Endothelial cell of umbilical vein (primary cell): ENCODE measurements around the gene STK24. TPM values are rescaled to one million over a fixed set of nuclear protein-coding genes. Genes with fewer than 3 reads are reported as not detected.

ENCODE experiments used
- BruUV-seq: library from RNA; stranded (reverse); fragments of 400-500 nt; replicated peaks from 2 replicates; lab custom pipeline; 2021; lab: Mats Ljungman, UMichigan
- CTCF ChIA-PET: fragments of 300-600, 350-600 bp; sonication (Branson Sonifier 250); formaldehyde crosslinking; loops from one replicate; lab custom pipeline; 2021; ENCODE audit warnings: antibody characterized with exemption, inconsistent platforms; lab: Charles Lee
- POLR2A ChIA-PET: fragments of 300-600, 350-600 bp; sonication (Branson Sonifier 250); formaldehyde crosslinking; loops from one replicate; lab custom pipeline; 2021; ENCODE audit warnings: antibody characterized with exemption, inconsistent platforms; lab: Charles Lee
- DNase-seq: peaks from one replicate; pipeline ENCODE4 v3.0.0-alpha.2; 2011; ENCODE audit warnings: low read depth, low spot score
- FAIRE-seq: peaks from 2 replicates; lab custom pipeline; 2011; peaks lifted over from hg19 to GRCh38; lab: Jason Lieb, UNC
- H2AFZ ChIP-seq: 2 replicates; pipeline ENCODE4 v1.6.0; 2012; ENCODE audit warnings: low read depth, low read length, control low read depth, inconsistent platforms
- H3K27ac ChIP-seq: 2 replicates; pipeline ENCODE4 v1.5.1; 2011; ENCODE audit warnings: low read depth, mild to moderate bottlenecking, control low read depth, low read length, moderate library complexity; ENCODE audit not compliant: insufficient read depth
- H3K27me3 ChIP-seq, 2 experiments: 2 replicates each; pipeline versions ENCODE4 v1.6.0 to v1.6.1; 2011; ENCODE audit warnings: low read length in 2 of 2, mixed read lengths in 1 of 2; ENCODE audit not compliant: control insufficient read depth in 2 of 2, insufficient read depth in 2 of 2
- H3K36me3 ChIP-seq, 2 experiments: 2 replicates in 1 of 2; 3 replicates in 1 of 2; pipeline ENCODE4 v1.5.1; 2011; ENCODE audit warnings: low read length in 2 of 2, mild to moderate bottlenecking in 1 of 2, moderate library complexity in 1 of 2; ENCODE audit not compliant: control insufficient read depth in 2 of 2, insufficient read depth in 2 of 2; ENCODE audit errors: extremely low read depth in 1 of 2
- H3K4me1 ChIP-seq: 3 replicates; pipeline ENCODE4 v1.5.1; 2011; ENCODE audit warnings: mild to moderate bottlenecking, low read length; ENCODE audit not compliant: control insufficient read depth, insufficient read depth; ENCODE audit errors: extremely low read depth
- H3K4me2 ChIP-seq: 2 replicates; pipeline ENCODE4 v1.6.1; 2011; ENCODE audit warnings: low read length, control low read depth, mixed read lengths; ENCODE audit not compliant: insufficient read depth
- H3K4me3 ChIP-seq, 3 experiments: fragments of 200-600 bp in 1 of 3; sonication (generic), shearing (Covaris generic) in 1 of 3; replicated peaks in 1 of 3; 2 replicates each; pipeline ENCODE4 v1.5.1; 2011 to 2016; ENCODE audit warnings: control low read depth in 3 of 3, low read length in 3 of 3, mild to moderate bottlenecking in 2 of 3, inconsistent platforms in 1 of 3, low read depth in 1 of 3, moderate library complexity in 1 of 3; ENCODE audit not compliant: insufficient read depth in 1 of 3
- H3K79me2 ChIP-seq: 2 replicates; pipeline ENCODE4 v1.6.0; 2012; ENCODE audit warnings: low read length, inconsistent platforms; ENCODE audit not compliant: control insufficient read depth, insufficient read depth
- H3K9ac ChIP-seq: replicated peaks from 2 replicates; pipeline ENCODE3; 2011; ENCODE audit warnings: low read length, control low read depth; ENCODE audit not compliant: insufficient read depth; ENCODE audit errors: extremely low read depth
- H3K9me1 ChIP-seq: replicated peaks from 3 replicates; pipeline ENCODE4 v1.6.0; 2011; ENCODE audit warnings: mild to moderate bottlenecking, low read length; ENCODE audit not compliant: control insufficient read depth, insufficient read depth; ENCODE audit errors: extremely low read depth
- H3K9me3 ChIP-seq: replicated peaks from 2 replicates; pipeline ENCODE4 v1.5.1; 2012; ENCODE audit warnings: low read length, inconsistent platforms; ENCODE audit not compliant: control insufficient read depth, insufficient read depth
- H4K20me1 ChIP-seq: replicated peaks from 2 replicates; pipeline ENCODE3; 2011; ENCODE audit warnings: mild to moderate bottlenecking, low read length; ENCODE audit not compliant: control insufficient read depth, insufficient read depth; ENCODE audit errors: extremely low read depth
- EZH2 ChIP-seq: IDR thresholded peaks from 2 replicates; pipeline ENCODE4 v1.6.1; 2012; ENCODE audit warnings: borderline replicate concordance, low read depth, mild to moderate bottlenecking, moderate library complexity, low read length, inconsistent platforms; ENCODE audit not compliant: severe bottlenecking
- FOS ChIP-seq: IDR thresholded peaks from 2 replicates; pipeline ENCODE4 v1.6.1; 2011; ENCODE audit warnings: mild to moderate bottlenecking, low read length, moderate library complexity, borderline replicate concordance; ENCODE audit not compliant: insufficient read depth
- GATA2 ChIP-seq: IDR thresholded peaks from 2 replicates; pipeline ENCODE4 v1.7.0; 2011; ENCODE audit warnings: low read depth, mild to moderate bottlenecking, moderate library complexity, mixed read lengths, low read length; ENCODE audit not compliant: insufficient read length, insufficient read depth
- JUN ChIP-seq: IDR thresholded peaks from 2 replicates; pipeline ENCODE4 v1.6.1; 2011; ENCODE audit warnings: borderline replicate concordance, low read depth; ENCODE audit not compliant: insufficient read length, insufficient read depth
- MYC ChIP-seq: IDR thresholded peaks from one replicate; pipeline ENCODE4 v1.6.1; 2011; ENCODE audit warnings: mild to moderate bottlenecking, low read depth, low read length
- POLR2A ChIP-seq: IDR thresholded peaks from 2 replicates; pipeline ENCODE4 v1.6.1; 2012; ENCODE audit warnings: low read depth, mild to moderate bottlenecking, control low read depth, low read length
- POLR2AphosphoS5 ChIP-seq: IDR thresholded peaks from 2 replicates; pipeline ENCODE4 v1.6.1; 2012; ENCODE audit warnings: low read depth, mild to moderate bottlenecking, control low read depth, low read length, moderate library complexity; ENCODE audit not compliant: insufficient read depth
- dilution Hi-C: fragments of 300-500 bp; cut with MboI; formaldehyde crosslinking; loops from one replicate; pipeline ENCODE4 v1.15.0; 2019; ENCODE audit warnings: low sequenced_read_pairs; ENCODE audit not compliant: extremely low pct_ligation_motif_present
- intact Hi-C: fragments of 100-400 bp; cut with micrococcal nuclease; formaldehyde crosslinking; loops from one replicate; pipeline ENCODE4 v1.10.0; 2022
- polyA plus RNA-seq, 4 experiments: library from polyadenylated mRNA; depleted of rRNA in 3 of 4; stranded (reverse) in 3 of 4; unstranded in 1 of 4; fragments of >200 nt; gene quantifications; 2 replicates each; pipeline versions ENCODE4 v1.2.1 to v1.2.3, GENCODE V29; 2011 to 2012; ENCODE audit warnings: missing spikeins in 1 of 4
- total RNA-seq: library from RNA; stranded (reverse); gene quantifications from 2 replicates; pipeline ENCODE4 v1.2.3, GENCODE V29; 2021
- TF ChIP-seq, protein P1 (sequence below), 2 donors: IDR thresholded peaks; 1 replicate in 1 of 2; 2 replicates in 1 of 2; pipeline ENCODE4 v1.5.1; 2011; ENCODE audit warnings: low read length in 2 of 2, mild to moderate bottlenecking in 2 of 2, moderate library complexity in 2 of 2, control low read depth in 1 of 2, inconsistent platforms in 1 of 2, low read depth in 1 of 2; ENCODE audit not compliant: insufficient read depth in 1 of 2; ENCODE audit errors: extremely low read depth in 1 of 2
- TF ChIP-seq, protein P2 (sequence below): IDR thresholded peaks from 2 replicates; pipeline ENCODE4 v1.6.1; 2011; ENCODE audit not compliant: insufficient read depth, insufficient read length

Gene STK24
- total and polyA plus RNA-seq, 2 donors (not counting 3 experiments of a cell fraction or from before 2014, with no cell fraction given): 43.3 to 100 TPM

DNA sequence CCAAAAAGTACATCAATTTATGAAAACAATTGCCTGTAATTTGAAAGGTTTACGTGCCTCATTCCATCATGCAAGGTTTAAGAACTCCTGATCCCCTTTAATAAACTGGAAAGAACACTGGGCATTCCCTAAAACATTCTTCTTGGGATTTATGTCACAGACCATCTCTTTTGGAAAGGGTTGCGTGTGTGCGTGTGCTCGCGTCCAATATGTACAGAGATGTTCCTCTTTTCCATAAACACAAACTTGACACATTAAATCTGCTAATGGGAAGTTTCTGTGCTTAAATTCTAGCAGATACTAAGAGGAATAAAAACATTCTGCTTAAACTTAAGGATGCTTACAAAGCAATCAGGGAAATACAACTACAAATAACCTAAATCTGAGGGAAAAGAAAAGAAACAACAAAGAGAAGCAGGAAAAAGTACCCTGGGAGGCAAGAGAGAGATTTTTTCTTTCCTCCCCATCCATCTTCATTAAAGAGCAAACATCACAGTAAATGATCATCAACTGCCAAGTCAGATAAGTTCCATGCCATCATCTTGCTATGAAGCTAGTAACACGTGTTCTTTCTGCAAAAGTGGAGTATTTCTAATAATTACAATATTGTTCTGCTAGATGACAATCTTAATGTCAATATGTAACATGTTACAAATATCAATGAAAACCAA, 83.7 kb downstream of the STK24 start:
- ChIA-PET POLR2A (no interaction called here), CTCF (no interaction called here)
- H3K36me3 ChIP-seq: peaks cover under 1 to 3% of the 10 kb centered on the region in 2 experiments
- intact Hi-C loops (loop anchor here (1.0 kb wide), 1 partner anchor 12 kb away; no protein-coding TSS in a partner anchor), dilution Hi-C loops (no loop called here)
- no peak for DNase-seq
- H3K4me2 ChIP-seq: no peak overlapping the region
- no peak overlapping the region for H3K27ac ChIP-seq
- no peaks in the 10 kb centered on the region for H3K27me3 ChIP-seq
- BruUV-seq: no TSS peak
- peaks cover 21% of the 10 kb centered on the region for H3K4me1 ChIP-seq
- H4K20me1 ChIP-seq: no peaks in the 10 kb centered on the region
- H3K9ac ChIP-seq: no peak overlapping the region
- H3K9me3 ChIP-seq: no peaks in the 10 kb centered on the region
- TF ChIP-seq POLR2A: no peak
- TF ChIP-seq, protein P1, sequence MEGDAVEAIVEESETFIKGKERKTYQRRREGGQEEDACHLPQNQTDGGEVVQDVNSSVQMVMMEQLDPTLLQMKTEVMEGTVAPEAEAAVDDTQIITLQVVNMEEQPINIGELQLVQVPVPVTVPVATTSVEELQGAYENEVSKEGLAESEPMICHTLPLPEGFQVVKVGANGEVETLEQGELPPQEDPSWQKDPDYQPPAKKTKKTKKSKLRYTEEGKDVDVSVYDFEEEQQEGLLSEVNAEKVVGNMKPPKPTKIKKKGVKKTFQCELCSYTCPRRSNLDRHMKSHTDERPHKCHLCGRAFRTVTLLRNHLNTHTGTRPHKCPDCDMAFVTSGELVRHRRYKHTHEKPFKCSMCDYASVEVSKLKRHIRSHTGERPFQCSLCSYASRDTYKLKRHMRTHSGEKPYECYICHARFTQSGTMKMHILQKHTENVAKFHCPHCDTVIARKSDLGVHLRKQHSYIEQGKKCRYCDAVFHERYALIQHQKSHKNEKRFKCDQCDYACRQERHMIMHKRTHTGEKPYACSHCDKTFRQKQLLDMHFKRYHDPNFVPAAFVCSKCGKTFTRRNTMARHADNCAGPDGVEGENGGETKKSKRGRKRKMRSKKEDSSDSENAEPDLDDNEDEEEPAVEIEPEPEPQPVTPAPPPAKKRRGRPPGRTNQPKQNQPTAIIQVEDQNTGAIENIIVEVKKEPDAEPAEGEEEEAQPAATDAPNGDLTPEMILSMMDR (IDR thresholded peaks at IDR 0.05; ENCODE audit: extremely low read depth in 1 of 2, insufficient read depth in 1 of 2, low read depth in 1 of 2, low read length in 2 of 2): no peak
- H3K79me2 ChIP-seq: peaks cover 86% of the 10 kb centered on the region
- no peak overlapping the region for H2AFZ ChIP-seq
- FAIRE-seq: no peak
- no peak overlapping the region for H3K4me3 ChIP-seq
- H3K9me1 ChIP-seq: no peaks in the 10 kb centered on the region

DNA sequence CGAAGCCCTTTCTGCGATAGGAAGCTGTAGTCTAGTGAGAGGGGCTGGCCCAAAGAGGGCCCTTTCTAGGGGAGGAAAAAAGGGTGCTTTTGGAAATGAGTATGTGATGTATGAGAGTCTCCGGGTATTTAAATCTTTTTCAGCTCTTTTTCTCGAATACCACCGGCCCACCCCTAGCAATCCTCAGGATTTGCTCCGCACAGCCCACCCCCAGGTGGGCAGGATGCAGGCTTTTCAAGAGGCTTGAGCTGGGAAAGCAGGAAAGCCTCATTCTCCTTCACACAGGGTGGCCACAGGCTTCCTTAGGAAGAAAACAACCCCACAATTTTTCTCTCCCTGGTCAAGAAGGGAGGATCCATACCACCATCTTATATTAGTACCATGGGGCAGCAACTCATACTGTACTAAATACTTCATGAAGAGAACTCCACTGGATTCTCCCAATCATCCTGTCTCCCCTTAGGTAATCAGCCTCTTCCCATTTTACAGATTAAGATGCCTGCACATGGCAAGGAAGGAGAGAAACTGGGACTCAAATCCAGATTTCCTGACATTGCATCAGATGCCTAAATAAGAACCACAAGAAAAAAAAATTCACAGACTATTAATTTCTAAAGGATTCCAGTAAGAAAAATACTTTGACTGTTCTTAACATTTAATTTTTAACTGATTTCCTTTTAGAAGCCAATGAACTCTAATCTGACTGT, 84.4 kb downstream of the STK24 start:
- BruUV-seq: no TSS peak
- FAIRE-seq: no peak
- H3K9me1 ChIP-seq: no peaks in the 10 kb centered on the region
- no peaks in the 10 kb centered on the region for H4K20me1 ChIP-seq
- no peak overlapping the region for H3K4me3 ChIP-seq
- no peak for TF ChIP-seq POLR2AphosphoS5
- TF ChIP-seq MYC: no peak
- no peak for TF ChIP-seq POLR2A
- no peak for TF ChIP-seq JUN
- TF ChIP-seq, protein P2, sequence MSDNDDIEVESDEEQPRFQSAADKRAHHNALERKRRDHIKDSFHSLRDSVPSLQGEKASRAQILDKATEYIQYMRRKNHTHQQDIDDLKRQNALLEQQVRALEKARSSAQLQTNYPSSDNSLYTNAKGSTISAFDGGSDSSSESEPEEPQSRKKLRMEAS: no peak
- TF ChIP-seq FOS: no peak
- TF ChIP-seq EZH2: no peak
- TF ChIP-seq, protein P1 (IDR thresholded peaks at IDR 0.05; ENCODE audit: extremely low read depth in 1 of 2, insufficient read depth in 1 of 2, low read depth in 1 of 2, low read length in 2 of 2): no peak
- TF ChIP-seq GATA2: no peak
- H3K27me3 ChIP-seq: no peaks in the 10 kb centered on the region
- DNase-seq: no peak
- CTCF ChIA-PET: no interaction called here
- H3K9ac ChIP-seq: no peak overlapping the region
- intact Hi-C loops (loop anchor here (1.0 kb wide), 1 partner anchor 13 kb away; no protein-coding TSS in a partner anchor), dilution Hi-C loops (no loop called here)
- no peak overlapping the region for H3K27ac ChIP-seq
- no peaks in the 10 kb centered on the region for H3K9me3 ChIP-seq
- POLR2A ChIA-PET: no interaction called here
- H3K4me1 ChIP-seq: peaks cover 21% of the 10 kb centered on the region
- H3K79me2 ChIP-seq: peaks cover 86% of the 10 kb centered on the region
- H2AFZ ChIP-seq: no peak overlapping the region
- no peak overlapping the region for H3K4me2 ChIP-seq
- H3K36me3 ChIP-seq: peaks cover 0 to 2% of the 10 kb centered on the region in 2 experiments
